A549 treated with AZD9567 at 1 μM for 4 hours (cell line): ENCODE results near the gene BICC1. TPM values are rescaled to one million over a fixed set of nuclear protein-coding genes. Genes with fewer than 3 reads are reported as not detected.

Experiments
- total RNA-seq: library from RNA; stranded (reverse); fragments of 200-300 nt; extraction: Qiagen RNA extraction; gene quantifications from 5 replicates; pipeline ENCODE4 v1.2.3, GENCODE V29; 2022; ENCODE audit not compliant: insufficient read depth

The BICC1 gene
- total RNA-seq = 16.9 to 31.2 TPM (median 18.5 TPM) in 5 replicates

GRCh38 chr10:58512491-58513187, at the start of gene BICC1:
TSS of gene BICC1 (plus strand) at chr10:58512872. CDS start at chr10:58513144, 272 bp downstream.

Other genes starting within 250 kb of the BICC1 start
- 1.9 to 3.3 TPM (median 3.1 TPM) in 5 replicates for gene IPMK, start 245.0 kb upstream of the BICC1 start, total RNA-seq
- gene CISD1, start 243.7 kb upstream of the BICC1 start, total RNA-seq = 58.0 to 60.9 TPM (median 58.7 TPM) in 5 replicates
- gene UBE2D1, start 177.9 kb upstream of the BICC1 start, total RNA-seq = 15.5 to 25.8 TPM (median 20.3 TPM) in 5 replicates
- gene TFAM, start 127.5 kb upstream of the BICC1 start, total RNA-seq = 73.6 to 84.8 TPM (median 75.9 TPM) in 5 replicates